DND-41 (cell line): Measurements from ENCODE around the gene KCNE5.
"Not testable (repeated sequence)": the region's sequence is repeated elsewhere in the genome, so short reads cannot be mapped to it uniquely, and the experiment has no call there.

Experiments used
- ATAC-seq: fragments of 200-7000 bp; cut with Tn5 transposase; 3 replicates; pipeline ENCODE4 v1.9.1; 2021; ENCODE audit warnings: low read depth; ENCODE audit not compliant: insufficient read depth
- DNase-seq: peaks from one replicate; pipeline ENCODE4 v3.0.0-alpha.2; 2020
- H2AFZ ChIP-seq: 2 replicates; pipeline ENCODE4 v1.6.0; 2012; ENCODE audit warnings: low read depth, low read length
- H3K27ac ChIP-seq: 2 replicates; pipeline ENCODE4 v1.5.1; 2012; ENCODE audit warnings: low read length, inconsistent platforms
- H3K27me3 ChIP-seq: fragments of 200-600 bp; sonication (generic); 2 replicates; pipeline ENCODE4 v1.6.0; 2012; ENCODE audit warnings: low read length, mild to moderate bottlenecking, inconsistent platforms; ENCODE audit not compliant: insufficient read depth, poor library complexity
- H3K36me3 ChIP-seq: 2 replicates; pipeline ENCODE4 v1.5.1; 2012; ENCODE audit warnings: low read length, inconsistent platforms; ENCODE audit not compliant: insufficient read depth
- H3K4me1 ChIP-seq: 2 replicates; pipeline ENCODE4 v1.5.1; 2012; ENCODE audit warnings: mild to moderate bottlenecking, low read length; ENCODE audit not compliant: insufficient read depth
- H3K4me2 ChIP-seq: 2 replicates; pipeline ENCODE4 v1.6.0; 2012; ENCODE audit warnings: mild to moderate bottlenecking, moderate library complexity, low read length, inconsistent platforms; ENCODE audit not compliant: insufficient read depth
- H3K4me3 ChIP-seq, 2 experiments: fragments of 200-600 bp in 1 of 2; shearing (Covaris generic) in 1 of 2; 2 replicates each; pipeline ENCODE4 v1.5.1; 2012 to 2016; ENCODE audit warnings: inconsistent platforms in 2 of 2, low read length in 2 of 2, mild to moderate bottlenecking in 2 of 2, low read depth in 1 of 2, moderate library complexity in 1 of 2
- H3K79me2 ChIP-seq: 2 replicates; pipeline ENCODE4 v1.6.0; 2012; ENCODE audit warnings: low read length, inconsistent platforms; ENCODE audit not compliant: insufficient read depth
- H3K9ac ChIP-seq: 2 replicates; pipeline ENCODE4 v1.6.0; 2012; ENCODE audit warnings: low read depth, mild to moderate bottlenecking, inconsistent platforms, low read length, moderate library complexity
- H3K9me3 ChIP-seq: 2 replicates; pipeline ENCODE4 v1.5.1; 2012; ENCODE audit warnings: low read length, moderate library complexity, mild to moderate bottlenecking, inconsistent platforms; ENCODE audit not compliant: insufficient read depth, severe bottlenecking
- H4K20me1 ChIP-seq: 2 replicates; pipeline ENCODE4 v1.6.0; 2012; ENCODE audit warnings: low read length; ENCODE audit not compliant: insufficient read depth
- CTCF ChIP-seq: IDR thresholded peaks from 2 replicates; pipeline ENCODE4 v1.5.1; 2012; ENCODE audit warnings: borderline replicate concordance, low read length, moderate library complexity, mild to moderate bottlenecking; ENCODE audit not compliant: poor library complexity, severe bottlenecking; ENCODE audit errors: extremely low read depth
- EZH2 ChIP-seq: IDR thresholded peaks from 3 replicates; pipeline ENCODE4 v1.6.1; 2012; ENCODE audit warnings: borderline replicate concordance, low read depth, mild to moderate bottlenecking, moderate library complexity, low read length, inconsistent platforms; ENCODE audit not compliant: severe bottlenecking

Gene KCNE5

GRCh38 chrX:109655502-109656201 is 30.7 kb upstream of the KCNE5 start:
- DNase-seq = no peak
- Histone ChIP-seq H3K36me3 (peaks cover 30% of the 10 kb centered on the region), H4K20me1 (no peaks in the 10 kb centered on the region), H3K27ac (no peak overlapping the region), H3K9ac (no peak overlapping the region), H3K9me3 (no peaks in the 10 kb centered on the region), H3K27me3 (no peaks in the 10 kb centered on the region), H2AFZ (no peak overlapping the region), H3K4me3 (no peak overlapping the region), H3K4me2 (no peak overlapping the region), H3K79me2 (no peaks in the 10 kb centered on the region), H3K4me1 (no peaks in the 10 kb centered on the region)
- TF ChIP-seq CTCF = no peak
- TF ChIP-seq EZH2 = no peak
- no peak for ATAC-seq

GRCh38 chrX:109654516-109655109 is 29.6 kb upstream of the KCNE5 start:
- DNase-seq (no peak), ATAC-seq (no peak)
- no peak overlapping the region for H3K9ac ChIP-seq
- no peaks in the 10 kb centered on the region for H3K4me1 ChIP-seq
- H3K9me3 ChIP-seq = no peaks in the 10 kb centered on the region
- TF ChIP-seq CTCF (no peak), EZH2 (no peak)
- H3K4me3 ChIP-seq = no peak overlapping the region
- no peak overlapping the region for H2AFZ ChIP-seq
- H3K4me2 ChIP-seq = no peak overlapping the region
- no peak overlapping the region for H3K27ac ChIP-seq
- H3K36me3 ChIP-seq = peaks cover 24% of the 10 kb centered on the region
- H3K27me3 ChIP-seq = no peaks in the 10 kb centered on the region
- no peaks in the 10 kb centered on the region for H4K20me1 ChIP-seq
- no peaks in the 10 kb centered on the region for H3K79me2 ChIP-seq

- H3K4me1 ChIP-seq, H3K9ac ChIP-seq, H3K36me3 ChIP-seq, H3K79me2 ChIP-seq, H3K4me2 ChIP-seq, H3K4me3 ChIP-seq, H3K27me3 ChIP-seq, H3K9me3 ChIP-seq, H4K20me1 ChIP-seq, DNase-seq, H2AFZ ChIP-seq, H3K27ac ChIP-seq, ATAC-seq: not testable (repeated sequence)
Observed at GRCh38 chrX:109644671-109645070, 19.7 kb upstream of the KCNE5 start.

- no peaks in the 10 kb centered on the region for H4K20me1 ChIP-seq
- no peaks in the 10 kb centered on the region for H3K79me2 ChIP-seq
- H3K9me3 ChIP-seq = no peaks in the 10 kb centered on the region
- no peak overlapping the region for H3K4me2 ChIP-seq
- H3K4me1 ChIP-seq = no peaks in the 10 kb centered on the region
- no peak overlapping the region for H3K9ac ChIP-seq
- no peaks in the 10 kb centered on the region for H3K27me3 ChIP-seq
- no peak overlapping the region for H3K4me3 ChIP-seq
- H3K36me3 ChIP-seq = no peaks in the 10 kb centered on the region
- ATAC-seq (no peak), DNase-seq (no peak)
- no peak for TF ChIP-seq CTCF
- no peak for TF ChIP-seq EZH2
- H3K27ac ChIP-seq = no peak overlapping the region
- no peak overlapping the region for H2AFZ ChIP-seq
Observed at GRCh38 chrX:109643687-109644086, 18.7 kb upstream of the KCNE5 start.
